Osteocyte (in vitro differentiated cells): ENCODE results near the gene MYL1. TPM values are rescaled to one million over a fixed set of nuclear protein-coding genes. Genes with fewer than 3 reads are reported as not detected.

Source experiments
- DNase-seq: peaks from one replicate; pipeline ENCODE4 v3.0.0; 2021; ENCODE audit warnings: mixed read lengths; ENCODE audit not compliant: unreplicated experiment; ENCODE audit errors: extremely low spot score
- H3K27ac Mint-ChIP-seq: one replicate; pipeline ENCODE4 v1.8.0; 2021; ENCODE audit warnings: mild to moderate bottlenecking, mixed read lengths; ENCODE audit not compliant: unreplicated experiment
- H3K27me3 Mint-ChIP-seq: one replicate; pipeline ENCODE4 v1.8.0; 2021; ENCODE audit warnings: mixed read lengths; ENCODE audit not compliant: unreplicated experiment
- H3K36me3 Mint-ChIP-seq: one replicate; pipeline ENCODE4 v1.8.0; 2021; ENCODE audit warnings: mixed read lengths; ENCODE audit not compliant: unreplicated experiment
- H3K4me1 Mint-ChIP-seq: one replicate; pipeline ENCODE4 v1.8.0; 2021; ENCODE audit warnings: mixed read lengths; ENCODE audit not compliant: unreplicated experiment
- H3K4me3 Mint-ChIP-seq: one replicate; pipeline ENCODE4 v1.8.0; 2021; ENCODE audit warnings: mild to moderate bottlenecking, moderate library complexity, mixed read lengths; ENCODE audit not compliant: unreplicated experiment
- H3K9me3 Mint-ChIP-seq: one replicate; pipeline ENCODE4 v1.8.0; 2021; ENCODE audit warnings: mixed read lengths; ENCODE audit not compliant: unreplicated experiment
- CTCF ChIP-seq: fragments of 200-600 bp; sonication (generic); IDR thresholded peaks from 2 replicates; pipeline ENCODE4 v1.5.0; 2021; ENCODE audit warnings: antibody characterized with exemption, mild to moderate bottlenecking, moderate library complexity
- total RNA-seq: library from RNA; stranded (reverse); gene quantifications from 2 replicates; pipeline ENCODE4 v1.2.1, GENCODE V29; 2021

MYL1 gene
- total RNA-seq, 1 donor from 2014 or later = not detected

- TF ChIP-seq CTCF = no peak
- no peaks in the 10 kb centered on the region for H3K36me3 Mint-ChIP-seq
- H3K4me3 Mint-ChIP-seq = no peak overlapping the region
- peaks cover 13% of the 10 kb centered on the region for H3K9me3 Mint-ChIP-seq
- no peaks in the 10 kb centered on the region for H3K4me1 Mint-ChIP-seq
- DNase-seq = no peak
- no peaks in the 10 kb centered on the region for H3K27me3 Mint-ChIP-seq
- no peak overlapping the region for H3K27ac Mint-ChIP-seq
Measured at GRCh38 chr2:210337159-210337558, 22.2 kb upstream of the MYL1 start.

GRCh38 chr2:210324906-210325305 lies 9.9 kb upstream of the MYL1 start:
- no peak for TF ChIP-seq CTCF
- peaks cover 13% of the 10 kb centered on the region for H3K9me3 Mint-ChIP-seq
- no peak overlapping the region for H3K27ac Mint-ChIP-seq
- H3K4me3 Mint-ChIP-seq = no peak overlapping the region
- peaks cover 10% of the 10 kb centered on the region for H3K27me3 Mint-ChIP-seq
- H3K4me1 Mint-ChIP-seq = no peaks in the 10 kb centered on the region
- DNase-seq = no peak
- H3K36me3 Mint-ChIP-seq = no peaks in the 10 kb centered on the region

DNA sequence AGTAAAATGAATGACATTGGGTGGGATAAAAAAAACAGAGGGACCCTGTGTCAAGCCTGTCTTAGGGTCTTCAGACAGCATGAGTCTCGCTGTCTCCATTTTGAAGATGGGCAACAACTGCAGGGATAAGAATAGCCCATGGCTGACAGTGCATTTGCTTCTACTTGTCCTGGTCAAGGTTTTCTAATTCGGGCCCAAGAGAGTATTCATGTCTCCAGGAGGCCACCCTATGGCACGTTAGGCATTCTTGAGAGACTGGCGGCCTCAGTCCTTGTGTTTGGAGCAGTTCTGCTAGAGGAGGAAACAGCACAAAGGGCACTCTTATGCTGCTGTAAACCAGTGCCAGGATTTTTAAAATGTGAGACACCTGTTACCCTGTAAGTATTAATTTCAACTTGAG lies 9.5 kb upstream of the MYL1 start:
- Mint-ChIP-seq H3K4me3 (no peak overlapping the region), H3K4me1 (no peaks in the 10 kb centered on the region), H3K36me3 (no peaks in the 10 kb centered on the region), H3K27ac (no peak overlapping the region), H3K27me3 (peaks cover 10% of the 10 kb centered on the region), H3K9me3 (peaks cover 10% of the 10 kb centered on the region)
- no peak for DNase-seq
- no peak for TF ChIP-seq CTCF

DNA sequence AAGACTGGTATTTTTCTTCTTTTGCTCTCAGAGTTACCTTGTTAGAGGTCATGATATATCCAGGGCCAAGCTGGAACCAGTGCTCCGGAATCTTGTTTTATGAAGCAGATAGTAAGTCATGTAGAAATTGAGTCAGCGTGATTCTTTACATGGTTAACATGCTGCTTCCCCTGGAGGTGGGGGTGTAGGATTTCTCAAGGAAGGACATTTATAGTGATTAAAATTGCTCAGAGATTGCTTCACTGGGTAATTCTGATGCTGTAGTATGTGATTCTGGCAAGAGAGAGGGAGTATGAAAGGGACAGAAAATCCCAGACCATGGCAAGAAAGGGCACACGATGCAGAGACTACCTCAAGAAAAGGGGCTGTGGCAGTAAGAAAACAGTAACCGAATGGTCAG lies 8.0 kb upstream of the MYL1 start:
- H3K9me3 Mint-ChIP-seq = peaks cover 3% of the 10 kb centered on the region
- no peak for TF ChIP-seq CTCF
- H3K36me3 Mint-ChIP-seq = no peaks in the 10 kb centered on the region
- H3K4me3 Mint-ChIP-seq = no peak overlapping the region
- H3K27ac Mint-ChIP-seq = no peak overlapping the region
- H3K4me1 Mint-ChIP-seq = no peaks in the 10 kb centered on the region
- H3K27me3 Mint-ChIP-seq = peaks cover 7% of the 10 kb centered on the region
- DNase-seq = no peak

- Mint-ChIP-seq H3K27me3 (peaks cover 7% of the 10 kb centered on the region), H3K27ac (no peak overlapping the region), H3K9me3 (no peaks in the 10 kb centered on the region), H3K4me1 (no peaks in the 10 kb centered on the region), H3K36me3 (no peaks in the 10 kb centered on the region), H3K4me3 (no peak overlapping the region)
- no peak for TF ChIP-seq CTCF
- DNase-seq = no peak
Measured at GRCh38 chr2:210318891-210319290, 3.9 kb upstream of the MYL1 start.
